ENCODE data around the gene MTG1. TPM values are rescaled to one million over a fixed set of nuclear protein-coding genes. Genes with fewer than 3 reads are reported as not detected.

MTG1 gene
- total and polyA plus RNA-seq, 2 donors (not counting 1 experiment from before 2014, with no cell fraction given), result 23.9 to 25.3 TPM

- H3K9ac ChIP-seq (ENCODE audit: insufficient read depth, low read length), result no peak overlapping the region
- no peak for DNase-seq (ENCODE audit: low read depth in 2 of 2)
- H2AFZ ChIP-seq (ENCODE audit: low read length), result no peak overlapping the region
- H3K4me3 ChIP-seq (replicated peaks in 1 of 4; ENCODE audit: control extremely low read depth in 1 of 4, insufficient read depth in 1 of 4, low read depth in 3 of 4, low read length in 4 of 4), result no peak overlapping the region
- no peaks in the 10 kb centered on the region for H3K79me2 ChIP-seq (ENCODE audit: control insufficient read depth, insufficient read depth, low read length)
- H3K4me2 ChIP-seq (ENCODE audit: extremely low read depth, insufficient read depth, low read length), result no peak overlapping the region
- no peaks in the 10 kb centered on the region for H3K9me3 ChIP-seq (ENCODE audit: control insufficient read depth, insufficient read depth, low read depth, low read length)
- no peaks in the 10 kb centered on the region for H3K27me3 ChIP-seq (ENCODE audit: control insufficient read depth, insufficient read depth, low read length)
- H3K36me3 ChIP-seq (ENCODE audit: control insufficient read depth, insufficient read depth, low read length), result no peaks in the 10 kb centered on the region
- TF ChIP-seq EZH2 (IDR thresholded peaks at IDR 0.05; ENCODE audit: low read length, missing control alignments), result no peak
- H3K4me1 ChIP-seq (ENCODE audit: control insufficient read depth, extremely low read depth, insufficient read depth, low read length), result no peaks in the 10 kb centered on the region
- H3K27ac ChIP-seq (ENCODE audit: insufficient read depth, low read length), result no peak overlapping the region
- H4K20me1 ChIP-seq (ENCODE audit: control insufficient read depth, extremely low read depth, insufficient read depth, low read length), result no peaks in the 10 kb centered on the region
Observed at GRCh38 chr10:133388236-133388972, 5.6 kb upstream of the MTG1 start.

GRCh38 chr10:133388973-133389818 lies 4.8 kb upstream of the MTG1 start:
- no peaks in the 10 kb centered on the region for H3K36me3 ChIP-seq (ENCODE audit: control insufficient read depth, insufficient read depth, low read length)
- no peak overlapping the region for H3K9ac ChIP-seq (ENCODE audit: insufficient read depth, low read length)
- no peak overlapping the region for H3K27ac ChIP-seq (ENCODE audit: insufficient read depth, low read length)
- TF ChIP-seq CTCF (conservative IDR thresholded peaks at IDR 0.05 in 1 of 2, IDR thresholded peaks at IDR 0.05 in 1 of 2; ENCODE audit: low read depth in 1 of 2, low read length in 2 of 2) (no peak), EZH2 (IDR thresholded peaks at IDR 0.05; ENCODE audit: low read length, missing control alignments) (no peak)
- H4K20me1 ChIP-seq (ENCODE audit: control insufficient read depth, extremely low read depth, insufficient read depth, low read length), result no peaks in the 10 kb centered on the region
- H3K79me2 ChIP-seq (ENCODE audit: control insufficient read depth, insufficient read depth, low read length), result peaks cover under 1% of the 10 kb centered on the region
- no peak overlapping the region for H2AFZ ChIP-seq (ENCODE audit: low read length)
- H3K4me3 ChIP-seq (replicated peaks in 1 of 4; ENCODE audit: control extremely low read depth in 1 of 4, insufficient read depth in 1 of 4, low read depth in 3 of 4, low read length in 4 of 4), result no peak overlapping the region
- no peaks in the 10 kb centered on the region for H3K9me3 ChIP-seq (ENCODE audit: control insufficient read depth, insufficient read depth, low read depth, low read length)
- H3K4me2 ChIP-seq (ENCODE audit: extremely low read depth, insufficient read depth, low read length), result no peak overlapping the region
- DNase-seq (ENCODE audit: low read depth in 2 of 2), result no peak
- H3K27me3 ChIP-seq (ENCODE audit: control insufficient read depth, insufficient read depth, low read length), result no peaks in the 10 kb centered on the region
- H3K4me1 ChIP-seq (ENCODE audit: control insufficient read depth, extremely low read depth, insufficient read depth, low read length), result no peaks in the 10 kb centered on the region

- no peaks in the 10 kb centered on the region for H3K27me3 ChIP-seq (ENCODE audit: control insufficient read depth, insufficient read depth, low read length)
Observed at GRCh38 chr10:133390597-133391248, 3.2 kb upstream of the MTG1 start.

More at GRCh38 chr10:133390597-133391248, 3.2 kb upstream of the MTG1 start:
- H3K4me2 ChIP-seq (ENCODE audit: extremely low read depth, insufficient read depth, low read length), result no peak overlapping the region
- no peak overlapping the region for H3K9ac ChIP-seq (ENCODE audit: insufficient read depth, low read length)
- H3K9me3 ChIP-seq (ENCODE audit: control insufficient read depth, insufficient read depth, low read depth, low read length), result no peaks in the 10 kb centered on the region
- no peaks in the 10 kb centered on the region for H3K36me3 ChIP-seq (ENCODE audit: control insufficient read depth, insufficient read depth, low read length)
- H4K20me1 ChIP-seq (ENCODE audit: control insufficient read depth, extremely low read depth, insufficient read depth, low read length), result no peaks in the 10 kb centered on the region
- peaks cover 14% of the 10 kb centered on the region for H3K79me2 ChIP-seq (ENCODE audit: control insufficient read depth, insufficient read depth, low read length)
- no peak for TF ChIP-seq EZH2 (IDR thresholded peaks at IDR 0.05; ENCODE audit: low read length, missing control alignments)
- DNase-seq (ENCODE audit: low read depth in 2 of 2), result no peak
- H3K4me1 ChIP-seq (ENCODE audit: control insufficient read depth, extremely low read depth, insufficient read depth, low read length), result no peaks in the 10 kb centered on the region
- no peak overlapping the region for H3K4me3 ChIP-seq (replicated peaks in 1 of 4; ENCODE audit: control extremely low read depth in 1 of 4, insufficient read depth in 1 of 4, low read depth in 3 of 4, low read length in 4 of 4)
- H3K27ac ChIP-seq (ENCODE audit: insufficient read depth, low read length), result no peak overlapping the region
- H2AFZ ChIP-seq (ENCODE audit: low read length), result no peak overlapping the region

Measured in fibroblast of lung (primary cell).